SK-N-MC (cell line): ENCODE measurements around the gene APMAP.
"Not testable (repeated sequence)": the region's sequence is repeated elsewhere in the genome, so short reads cannot be mapped to it uniquely, and the experiment has no call there.

ENCODE experiments used
- DNase-seq: peaks from one replicate; pipeline ENCODE4 v3.0.0-alpha.2; 2011; ENCODE audit warnings: low read depth, low spot score
- H3K27ac ChIP-seq: fragments of 200-600 bp; sonication (generic); 2 replicates; pipeline ENCODE4 v1.5.1; 2016; ENCODE audit warnings: mixed run types
- H3K36me3 ChIP-seq: fragments of 200-600 bp; sonication (generic); 2 replicates; pipeline ENCODE4 v1.6.1; 2017; ENCODE audit warnings: antibody characterized with exemption, low read length, mixed read lengths; ENCODE audit not compliant: insufficient read depth
- H3K4me3 ChIP-seq: fragments of 200-600 bp; sonication (generic); 2 replicates; pipeline ENCODE4 v1.5.1; 2016
- H3K9ac ChIP-seq: fragments of 200-600 bp; sonication (generic); 2 replicates; pipeline ENCODE4 v1.8.0; 2017; ENCODE audit warnings: mixed run types, mixed read lengths; ENCODE audit not compliant: insufficient read length
- H3K9me3 ChIP-seq: fragments of 200-600 bp; sonication (generic); 2 replicates; pipeline ENCODE4 v1.6.1; 2017; ENCODE audit warnings: low read depth, mild to moderate bottlenecking, antibody characterized with exemption, low read length, moderate library complexity, mixed read lengths
- EZH2 ChIP-seq: fragments of 200-600 bp; sonication (generic); IDR thresholded peaks from one replicate; pipeline ENCODE4 v1.6.1; 2017; ENCODE audit warnings: antibody characterized with exemption
- FOXP2 ChIP-seq: optimal IDR thresholded peaks from 2 replicates; pipeline ENCODE3; 2011; ENCODE audit warnings: mild to moderate bottlenecking, moderate library complexity; ENCODE audit not compliant: insufficient read depth; ENCODE audit errors: extremely low read length, control extremely low read depth
- POLR2AphosphoS5 ChIP-seq: IDR thresholded peaks from 2 replicates; pipeline ENCODE4 v1.6.1; 2012; ENCODE audit warnings: mild to moderate bottlenecking, low read depth, low read length, borderline replicate concordance

The APMAP gene

DNA sequence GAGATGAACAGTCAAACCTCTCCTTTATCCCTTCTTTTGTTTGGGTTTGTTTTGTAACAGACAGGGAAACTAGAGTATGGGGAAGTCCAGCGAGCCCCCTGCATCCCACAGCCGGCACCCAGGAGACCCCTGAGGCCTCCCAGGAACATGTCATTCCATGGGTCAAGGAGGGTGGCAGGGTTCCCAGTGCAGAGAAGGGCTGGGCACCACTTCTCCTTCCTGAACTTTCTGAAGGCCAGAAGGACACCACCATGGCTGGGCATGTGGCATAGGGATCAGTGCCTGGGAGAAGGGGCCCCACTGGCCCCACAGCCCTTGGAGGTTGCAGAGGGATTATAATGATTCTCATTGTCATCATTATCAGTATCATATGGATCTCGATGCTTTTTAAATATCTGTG lies 57.4 kb downstream of the APMAP start:
- no peaks in the 10 kb centered on the region for H3K9me3 ChIP-seq
- no peak for TF ChIP-seq POLR2AphosphoS5
- TF ChIP-seq EZH2 = no peak
- TF ChIP-seq FOXP2 = no peak

GRCh38 chr20:24934716-24935115 lies 57.8 kb downstream of the APMAP start:
- Histone ChIP-seq H3K9ac (no peak overlapping the region), H3K36me3 (no peaks in the 10 kb centered on the region), H3K4me3 (no peak overlapping the region), H3K9me3 (no peaks in the 10 kb centered on the region), H3K27ac (no peak overlapping the region)
- TF ChIP-seq FOXP2 = no peak
- TF ChIP-seq EZH2 = no peak
- DNase-seq = no peak

More for the DNA sequence above, 57.4 kb downstream of the APMAP start:
- DNase-seq = no peak
- H3K4me3 ChIP-seq = no peak overlapping the region
- H3K27ac ChIP-seq = no peak overlapping the region
- H3K36me3 ChIP-seq = no peaks in the 10 kb centered on the region
- no peak overlapping the region for H3K9ac ChIP-seq

GRCh38 chr20:24934101-24934661 lies 58.4 kb downstream of the APMAP start:
- Histone ChIP-seq H3K9me3 (no peaks in the 10 kb centered on the region), H3K27ac (no peak overlapping the region), H3K9ac (no peak overlapping the region), H3K36me3 (no peaks in the 10 kb centered on the region), H3K4me3 (no peak overlapping the region)
- DNase-seq = no peak
- TF ChIP-seq FOXP2 (no peak), EZH2 (no peak), POLR2AphosphoS5 (no peak)

DNA sequence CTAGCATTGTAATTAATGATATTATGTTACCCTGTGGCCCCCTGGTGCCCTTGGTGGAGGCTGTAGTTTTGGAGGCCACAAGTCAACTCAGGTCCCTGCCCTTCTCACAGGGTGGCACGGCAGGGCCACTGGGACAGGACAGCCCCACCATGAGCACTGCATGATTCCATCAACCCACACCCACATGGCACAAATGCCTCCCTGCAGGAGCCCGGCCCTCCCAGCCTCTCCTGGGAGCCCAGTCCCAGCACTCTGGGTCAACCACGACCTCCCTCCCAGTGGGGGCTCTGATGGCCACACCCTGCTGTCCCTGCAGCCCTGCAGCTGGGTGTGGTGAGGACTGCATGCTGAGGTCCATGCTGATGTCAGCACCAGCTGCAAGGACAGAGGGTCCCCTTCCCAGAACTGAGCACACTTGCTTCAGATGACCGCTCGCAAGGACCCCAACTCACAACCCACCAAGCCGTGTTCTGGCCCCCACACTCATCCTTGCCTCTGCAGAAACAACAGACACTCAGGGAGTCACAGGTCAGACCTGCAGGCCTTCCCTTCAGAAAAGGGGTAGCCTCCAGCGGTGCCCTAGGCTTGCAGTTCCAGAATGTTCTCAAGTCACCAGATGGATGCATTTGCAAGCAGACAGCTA lies 59.2 kb downstream of the APMAP start:
- DNase-seq = no peak
- no peak for TF ChIP-seq POLR2AphosphoS5
- TF ChIP-seq EZH2 = no peak
- no peak for TF ChIP-seq FOXP2
- Histone ChIP-seq H3K9me3 (no peaks in the 10 kb centered on the region), H3K4me3 (no peak overlapping the region), H3K27ac (no peak overlapping the region), H3K9ac (no peak overlapping the region), H3K36me3 (no peaks in the 10 kb centered on the region)

DNA sequence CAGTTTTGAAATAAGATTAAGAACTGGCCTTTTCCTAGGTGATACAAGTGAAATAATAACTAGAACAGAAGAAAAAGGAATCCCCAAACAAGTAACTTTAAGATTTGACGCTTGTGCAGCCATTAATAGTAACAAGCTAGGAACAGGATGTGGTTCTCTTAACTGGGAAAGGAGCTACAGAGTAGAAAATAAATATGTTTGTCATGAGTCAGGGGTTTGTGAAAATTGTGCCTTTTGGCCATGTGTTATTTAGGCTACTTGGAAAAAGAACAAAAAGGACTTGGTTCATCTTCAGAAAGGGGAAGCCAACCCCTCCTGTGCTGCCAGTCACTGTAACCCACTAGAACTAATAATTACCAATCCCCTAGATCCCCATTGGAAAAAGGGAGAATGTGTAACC lies 60.7 kb downstream of the APMAP start:
- not testable (repeated sequence) for H3K9me3 ChIP-seq, H3K36me3 ChIP-seq, H3K4me3 ChIP-seq, DNase-seq, H3K9ac ChIP-seq, H3K27ac ChIP-seq

- H3K27ac ChIP-seq, DNase-seq, H3K36me3 ChIP-seq, H3K4me3 ChIP-seq, H3K9ac ChIP-seq, H3K9me3 ChIP-seq: not testable (repeated sequence)
Measured at GRCh38 chr20:24930724-24931688, 61.5 kb downstream of the APMAP start.

- H3K9me3 ChIP-seq, H3K4me3 ChIP-seq, H3K9ac ChIP-seq, H3K36me3 ChIP-seq, H3K27ac ChIP-seq, DNase-seq: not testable (repeated sequence)
Measured at GRCh38 chr20:24929867-24930723, 62.5 kb downstream of the APMAP start.

DNA sequence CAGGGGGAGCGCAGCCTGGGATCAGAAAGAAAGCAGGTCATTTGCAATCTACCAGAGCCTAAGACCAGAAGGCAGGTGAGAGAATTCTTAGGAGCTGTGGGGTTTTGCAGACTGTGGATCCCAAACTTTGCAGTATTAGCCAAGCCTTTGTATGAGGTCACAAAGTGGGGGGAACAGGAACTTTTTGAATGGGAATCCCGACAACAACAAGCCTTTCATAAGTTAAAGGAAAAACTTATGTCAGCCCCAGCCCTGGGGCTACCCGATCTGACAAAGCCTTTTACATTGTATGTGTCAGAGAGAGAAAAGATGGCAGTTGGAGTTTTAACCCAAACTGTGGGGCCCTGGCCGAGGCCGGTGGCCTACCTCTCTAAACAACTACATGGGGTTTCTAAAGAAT lies 63.3 kb downstream of the APMAP start:
- H3K4me3 ChIP-seq, H3K9ac ChIP-seq, H3K27ac ChIP-seq, H3K36me3 ChIP-seq, H3K9me3 ChIP-seq, DNase-seq: not testable (repeated sequence)

- H3K9me3 ChIP-seq, H3K4me3 ChIP-seq, H3K9ac ChIP-seq, H3K36me3 ChIP-seq, DNase-seq, H3K27ac ChIP-seq: not testable (repeated sequence)
Measured at GRCh38 chr20:24920706-24921105, 71.8 kb downstream of the APMAP start.

GRCh38 chr20:24919665-24920064 lies 72.9 kb downstream of the APMAP start:
- not testable (repeated sequence) for H3K9me3 ChIP-seq, H3K27ac ChIP-seq, H3K36me3 ChIP-seq, DNase-seq, H3K9ac ChIP-seq, H3K4me3 ChIP-seq
